CD4-positive, alpha-beta T cell treated with Interleukin-17A for 1 hour (primary cell): ENCODE results near the gene TNKS1BP1.
"Not testable (repeated sequence)": the region's sequence is repeated elsewhere in the genome, so short reads cannot be mapped to it uniquely, and the experiment has no call there.

Source experiments
- DNase-seq: peaks from one replicate; pipeline ENCODE4 v3.0.0-alpha.2; 2020

TNKS1BP1 gene

DNA sequence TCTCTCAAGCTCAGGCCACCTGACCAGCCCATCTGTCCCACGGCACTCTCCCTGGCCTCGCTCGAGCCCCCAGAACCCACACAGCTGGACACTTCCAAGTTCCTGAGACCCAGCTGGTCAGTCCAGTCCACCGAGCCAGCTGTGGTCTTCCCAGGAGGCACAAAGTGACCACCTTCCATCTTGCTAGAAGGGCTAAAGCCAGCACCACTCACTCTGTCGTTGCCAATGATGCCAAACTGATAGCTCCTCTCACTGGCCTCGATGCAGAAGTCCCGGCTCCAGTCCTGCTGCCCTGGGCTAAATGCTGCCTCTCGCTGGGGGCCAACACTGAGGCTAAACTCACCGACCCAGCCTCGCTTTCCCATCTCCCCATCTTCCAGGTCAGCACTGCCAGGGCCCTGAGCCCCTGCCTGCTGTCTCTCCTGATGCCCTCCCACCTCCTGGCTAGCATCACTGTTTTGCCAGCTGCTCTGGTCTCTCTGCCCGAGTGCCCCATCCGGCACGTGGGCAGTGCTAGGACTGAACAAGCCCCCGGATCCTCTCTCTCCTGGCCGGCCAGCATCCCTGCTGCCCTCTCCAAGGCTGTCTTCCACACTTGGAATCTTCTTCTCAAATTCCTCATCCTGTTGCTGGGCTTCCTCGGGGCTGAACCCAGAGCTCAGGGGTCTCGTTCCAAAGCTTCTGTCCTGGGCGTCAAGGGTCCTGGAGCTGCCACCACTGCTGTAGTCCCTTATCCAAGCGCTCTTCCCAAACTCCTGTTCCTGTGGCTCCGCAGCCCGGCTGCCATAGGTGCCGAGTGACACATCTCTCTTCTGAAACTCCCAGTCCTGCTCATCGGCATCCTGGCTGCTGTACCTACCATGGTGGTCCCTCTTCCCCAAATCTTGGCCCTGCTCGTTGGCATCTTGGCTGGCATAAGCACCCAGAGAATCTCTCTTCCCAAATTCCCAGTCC is 15.4 kb downstream of the TNKS1BP1 start:
- DNase-seq: no peak

DNA sequence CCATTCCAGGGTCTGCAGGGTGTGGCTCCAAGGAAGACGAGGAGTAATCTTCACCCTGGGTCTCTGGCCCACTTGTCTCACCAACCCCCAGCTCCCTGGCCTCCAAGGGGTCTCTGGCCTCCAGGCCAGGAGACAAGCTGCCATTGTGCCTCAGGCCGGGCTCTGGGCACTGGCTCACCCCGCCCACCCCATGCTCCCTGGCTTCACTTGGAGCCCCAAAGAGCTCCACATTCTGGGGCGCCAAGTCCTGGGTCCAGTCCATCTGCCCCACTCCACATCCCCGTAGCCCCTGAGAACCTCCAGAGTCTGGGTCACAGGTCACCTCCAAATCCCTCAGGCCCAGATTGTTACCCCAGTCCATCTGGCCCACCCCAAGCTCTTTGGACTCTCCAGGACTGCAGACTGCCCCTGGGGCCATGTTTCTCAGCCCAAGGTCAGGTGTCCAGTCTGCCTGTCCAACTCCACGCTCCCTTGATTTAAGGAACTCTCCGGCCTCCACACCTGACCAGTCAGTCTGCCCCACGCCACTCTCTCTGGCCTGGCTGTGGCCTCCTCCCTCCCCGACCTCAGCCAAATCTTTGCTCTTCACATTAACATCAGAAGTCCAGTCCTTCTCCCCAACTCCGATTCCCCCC is 16.2 kb downstream of the TNKS1BP1 start:
- DNase-seq: no peak

GRCh38 chr11:57307666-57308270 is 17.0 kb downstream of the TNKS1BP1 start:
- DNase-seq: no peak

DNA sequence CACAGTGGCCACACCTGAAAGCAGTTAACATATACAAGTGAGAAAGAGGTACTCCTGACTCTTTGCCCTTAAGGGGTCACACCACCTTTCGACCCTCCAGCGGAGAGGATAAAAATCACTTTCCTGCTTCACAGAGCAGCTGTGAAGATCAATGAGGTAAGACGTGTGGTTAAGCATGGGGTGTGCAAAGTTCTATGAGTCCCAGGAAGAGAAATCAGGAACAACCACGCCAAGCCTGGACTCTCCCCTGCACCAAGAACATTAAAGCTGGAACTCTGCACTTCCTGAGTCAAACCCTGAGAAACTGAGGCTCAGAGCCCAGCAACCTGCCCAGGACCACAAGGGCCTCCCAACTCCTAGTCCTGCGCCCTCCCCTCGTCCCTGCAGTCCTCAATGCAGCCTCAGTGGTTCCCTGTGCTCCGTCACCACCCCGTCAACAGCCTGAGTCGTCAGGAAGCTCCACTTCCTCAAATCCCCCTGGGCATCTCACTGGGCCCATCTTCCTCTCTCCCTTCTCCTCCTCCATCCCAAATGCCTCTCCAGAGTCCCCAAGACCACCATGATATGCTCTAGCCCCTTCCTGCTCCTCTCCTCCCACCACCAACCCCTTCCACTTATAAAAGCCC is 17.7 kb downstream of the TNKS1BP1 start:
- DNase-seq: no peak

- no peak for DNase-seq
Measured at GRCh38 chr11:57306161-57306876, 18.4 kb downstream of the TNKS1BP1 start.

DNA sequence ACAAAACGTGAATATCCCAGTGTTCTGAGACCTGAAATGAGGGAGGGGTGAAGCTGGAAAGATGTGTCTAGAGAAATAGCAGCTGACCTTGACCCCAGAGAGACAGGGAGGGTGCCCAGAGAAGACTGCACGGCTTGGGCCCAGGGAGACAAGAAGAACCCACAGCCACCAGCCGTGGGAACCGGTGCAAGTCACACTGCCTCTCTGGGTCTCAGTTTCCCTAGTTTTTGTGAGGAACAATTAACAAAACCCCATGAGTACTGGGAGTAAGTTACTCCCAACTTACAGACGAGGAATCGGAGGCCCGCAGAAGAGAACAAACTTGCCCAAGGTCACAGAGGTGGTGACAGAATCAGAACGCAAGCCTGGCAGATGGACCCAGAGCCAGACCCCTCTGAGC is 19.2 kb downstream of the TNKS1BP1 start:
- no peak for DNase-seq

DNA sequence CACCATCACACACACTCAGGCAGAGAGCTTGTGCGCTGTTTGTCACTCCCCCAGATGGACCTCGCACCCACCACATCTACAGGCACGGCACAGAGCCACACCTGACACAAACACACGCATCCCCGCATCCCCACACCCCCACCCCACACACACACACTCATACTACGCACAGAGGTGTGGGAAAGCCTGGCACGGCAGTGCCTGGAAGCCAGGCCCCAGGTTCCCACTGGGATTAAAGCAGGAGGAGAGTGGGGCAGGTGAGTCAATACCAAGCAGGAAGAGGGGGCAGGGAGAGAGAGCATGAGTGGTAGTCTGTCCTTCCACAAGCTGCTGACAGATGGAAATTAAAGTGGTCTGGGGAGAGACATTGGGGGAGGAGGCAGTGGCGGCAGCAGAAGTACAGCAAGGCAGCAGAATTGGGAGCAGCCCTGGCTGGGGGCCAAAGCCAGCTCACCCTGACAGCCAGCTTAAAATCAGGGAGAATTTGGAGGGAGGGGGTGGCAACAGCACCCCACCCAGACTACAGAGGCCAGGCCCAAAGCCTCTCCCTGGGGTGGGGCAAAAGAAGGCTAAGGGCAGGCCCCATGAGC is 20.7 kb downstream of the TNKS1BP1 start:
- no peak for DNase-seq

GRCh38 chr11:57303280-57303989 is 21.3 kb downstream of the TNKS1BP1 start:
- no peak for DNase-seq

DNA sequence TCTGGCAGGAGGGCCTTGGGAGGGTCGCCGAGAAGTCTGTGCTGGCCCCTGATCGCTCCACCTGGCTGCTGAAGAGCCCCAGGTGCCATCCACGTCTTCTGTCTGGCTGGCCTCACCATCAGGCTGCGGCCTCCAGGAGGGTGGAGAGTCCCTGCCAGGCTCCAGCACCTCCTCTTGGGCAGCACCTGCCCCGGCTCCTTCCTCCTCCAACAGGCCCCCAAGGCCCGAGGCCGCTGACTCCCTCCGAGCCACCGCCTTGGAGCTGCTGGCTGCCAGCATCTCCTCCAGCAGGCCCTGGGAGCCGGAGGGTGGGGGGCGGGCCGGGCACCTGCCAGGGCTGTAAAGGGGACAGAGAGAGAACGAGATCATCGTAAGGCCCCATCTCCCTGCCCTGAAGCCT is 22.3 kb downstream of the TNKS1BP1 start:
- DNase-seq: no peak

GRCh38 chr11:57301711-57302423 is 22.9 kb downstream of the TNKS1BP1 start:
- DNase-seq: no peak

- DNase-seq: no peak
Measured at GRCh38 chr11:57300785-57301184, 24.0 kb downstream of the TNKS1BP1 start.

DNA sequence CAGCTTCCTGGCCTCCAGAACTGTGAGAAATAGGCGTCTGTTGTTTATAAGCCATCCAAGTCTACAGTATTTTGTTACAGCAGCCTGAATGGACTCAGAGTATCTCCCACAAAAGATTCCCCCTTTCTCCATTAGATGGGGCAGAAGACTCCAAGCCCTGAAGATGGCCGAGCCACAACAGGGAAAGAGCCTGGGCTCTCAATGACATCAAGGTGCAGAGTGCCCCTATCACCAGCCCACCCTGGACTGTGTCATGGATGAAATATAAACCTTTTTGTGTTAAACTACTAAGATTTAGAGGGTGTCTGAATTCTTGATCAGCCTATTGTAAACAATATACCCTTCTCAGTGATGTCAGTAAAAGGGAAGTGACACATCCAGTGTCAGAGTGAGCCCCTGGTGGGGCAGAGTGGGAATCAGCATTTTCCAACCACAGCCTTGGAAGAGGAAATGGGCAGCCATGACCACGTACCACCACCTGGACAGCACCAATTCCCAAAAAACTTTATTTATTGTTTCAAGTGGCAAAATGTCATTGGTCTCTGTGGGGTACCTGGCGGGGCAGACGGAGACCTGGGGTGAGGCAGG is 25.5 kb downstream of the TNKS1BP1 start:
- DNase-seq: no peak

DNA sequence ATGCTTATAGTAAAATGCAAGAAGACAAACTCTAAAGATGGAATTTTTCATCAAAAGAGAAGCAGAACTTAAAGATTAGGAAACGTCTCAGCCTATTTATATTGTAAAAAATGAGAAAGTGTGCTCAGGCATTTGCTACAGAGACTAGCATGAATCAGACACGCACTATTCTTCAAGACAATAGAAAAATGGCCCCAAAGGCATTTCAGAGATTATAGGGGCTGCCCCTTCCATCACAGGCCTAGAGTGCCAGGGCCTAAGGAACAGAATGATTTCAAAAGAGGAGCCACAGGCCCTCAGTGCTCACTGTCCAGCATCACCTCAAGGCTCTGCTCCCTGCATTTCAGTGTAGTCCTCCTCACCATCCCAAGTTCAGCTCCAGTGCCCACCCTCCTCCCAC is 27.5 kb downstream of the TNKS1BP1 start:
- no peak for DNase-seq

DNA sequence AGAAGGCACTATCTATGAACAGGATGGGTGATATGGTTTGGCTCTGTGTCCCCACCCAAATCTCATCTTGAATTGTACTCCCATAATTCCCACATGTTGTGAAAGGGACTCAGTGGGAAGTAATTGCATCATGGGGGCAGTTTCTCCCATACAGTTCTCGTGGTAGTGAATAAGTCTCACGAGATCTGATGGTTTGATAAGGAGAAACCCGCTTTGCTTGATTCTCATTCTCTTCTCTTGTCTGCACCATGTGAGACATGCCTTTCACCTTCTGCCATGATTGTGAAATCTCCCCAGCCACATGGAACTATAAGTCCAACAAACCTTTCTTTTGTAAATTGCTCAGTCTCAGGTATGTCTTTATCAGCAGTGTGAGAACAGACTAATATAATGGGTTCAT is 28.5 kb downstream of the TNKS1BP1 start:
- not testable (repeated sequence) for DNase-seq

DNA sequence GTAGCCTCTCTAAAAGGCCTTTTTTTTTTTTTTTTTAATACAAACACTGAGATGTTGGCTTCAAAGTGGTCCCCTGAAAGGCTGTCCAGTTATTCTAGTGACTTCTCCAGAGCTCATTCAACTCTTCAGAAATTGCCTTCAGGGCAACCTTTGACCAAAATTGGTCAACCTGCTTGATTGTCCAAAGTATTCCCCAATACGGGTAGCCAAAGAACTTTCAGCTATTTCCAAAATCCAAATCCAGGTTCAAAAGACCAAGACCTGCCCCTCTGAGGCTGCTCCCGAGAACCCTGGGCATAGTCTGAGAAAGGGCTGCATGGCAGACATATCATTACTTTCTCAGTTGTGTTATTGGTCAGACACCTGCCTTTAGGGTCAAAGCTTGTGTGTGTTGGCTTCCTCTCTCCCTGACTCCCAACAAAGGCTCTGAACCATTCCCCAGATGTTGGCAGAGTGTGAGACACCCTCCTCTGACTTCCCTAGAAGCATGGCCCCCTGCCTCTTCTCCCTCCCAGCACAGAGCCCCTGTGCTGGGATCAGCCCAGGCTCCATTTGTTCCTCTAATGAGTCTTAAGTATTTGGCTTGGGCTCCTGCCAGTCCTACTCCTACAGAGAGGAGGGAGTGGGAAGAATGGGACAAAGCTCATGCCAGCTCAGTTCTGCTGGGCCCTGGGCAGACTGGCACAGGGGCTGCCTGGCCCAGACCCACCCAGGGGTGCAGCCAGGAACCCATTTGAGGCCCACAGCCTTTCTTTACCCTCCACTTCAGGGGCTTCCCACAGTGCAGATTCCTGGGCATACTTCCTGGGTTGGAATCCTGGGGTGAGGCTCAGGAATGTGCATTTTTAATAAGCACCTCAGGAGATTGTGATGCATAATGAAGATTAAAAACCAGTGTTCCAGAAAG is 30.3 kb downstream of the TNKS1BP1 start:
- no peak for DNase-seq

DNA sequence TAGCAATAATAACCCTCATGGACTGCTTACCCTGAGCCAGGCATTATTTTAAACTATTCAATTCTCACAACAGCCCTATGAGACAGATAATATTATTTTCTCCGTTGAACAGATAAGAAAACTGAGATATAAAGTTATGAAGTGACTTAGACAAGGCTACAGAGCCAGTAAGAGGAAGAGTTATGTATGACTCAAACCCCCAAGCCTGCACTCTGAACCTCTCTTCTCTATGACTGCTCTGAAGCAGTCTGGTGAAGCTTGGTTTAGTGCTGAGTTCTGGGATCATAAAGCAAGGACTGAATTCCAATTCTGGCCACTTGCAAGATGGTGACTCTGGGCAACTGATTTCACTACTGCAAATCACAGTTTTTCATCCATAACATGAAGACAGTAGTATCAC is 34.5 kb downstream of the TNKS1BP1 start:
- no peak for DNase-seq

DNA sequence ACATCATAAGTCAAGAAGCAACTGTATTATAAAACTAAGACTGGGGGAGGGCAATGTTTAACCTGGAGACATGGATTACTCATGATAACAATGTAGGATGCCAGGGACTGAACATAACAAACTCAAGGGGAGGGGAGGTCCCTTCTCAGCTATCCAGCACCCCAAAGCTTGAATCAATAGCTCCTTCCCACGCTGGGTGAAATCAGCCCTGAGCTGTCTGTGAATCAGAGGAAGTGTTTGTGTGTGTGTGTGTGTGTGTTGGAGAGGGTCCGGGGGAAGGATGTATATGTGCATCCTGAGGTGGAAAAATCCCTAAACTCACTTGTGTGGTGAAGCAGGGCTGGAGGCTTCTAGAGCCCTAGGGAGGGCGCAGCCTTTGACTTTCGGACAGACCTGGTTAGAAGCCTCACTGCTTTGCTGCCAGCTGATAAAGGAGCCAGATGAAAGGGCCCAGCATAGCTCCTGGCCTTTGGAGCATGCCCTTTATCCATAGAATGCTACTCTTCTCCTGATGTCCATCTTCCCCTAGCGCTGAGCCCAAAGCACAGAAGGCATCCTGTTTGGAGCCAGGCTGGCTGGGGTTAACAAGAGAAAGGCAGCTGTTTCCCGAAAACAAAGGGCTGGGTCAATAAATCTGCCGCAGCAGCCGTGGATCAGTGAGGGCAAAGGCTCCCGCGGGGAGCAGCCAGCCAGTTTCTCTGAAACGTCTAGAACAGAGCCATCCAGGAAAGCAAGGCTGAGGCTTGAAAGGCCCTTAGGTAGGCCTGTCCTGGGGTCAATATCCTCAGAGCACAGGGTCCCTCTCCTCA is 35.8 kb downstream of the TNKS1BP1 start:
- DNase-seq: no peak

DNA sequence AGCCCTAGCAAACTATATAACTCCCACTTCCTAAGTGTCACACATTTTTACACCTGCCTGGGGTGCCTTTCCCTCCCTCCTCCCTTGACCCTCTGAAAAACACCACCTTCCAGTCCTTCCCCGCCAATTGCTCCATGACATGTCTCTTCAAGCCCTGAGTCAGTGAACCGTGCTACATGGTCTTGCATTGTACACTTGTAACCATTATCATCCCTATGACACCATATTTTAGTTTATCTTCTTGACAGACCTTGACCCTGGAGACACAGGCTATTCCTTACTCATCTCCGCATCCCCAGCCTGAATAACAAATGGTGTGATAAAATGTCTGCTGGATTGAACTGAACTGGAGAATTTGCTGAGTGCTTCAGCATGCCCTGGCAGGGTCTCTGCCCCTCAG is 36.9 kb downstream of the TNKS1BP1 start:
- no peak for DNase-seq
